ENCODE results near the gene PCSK1. TPM values are rescaled to one million over a fixed set of nuclear protein-coding genes. Genes with fewer than 3 reads are reported as not detected.

The PCSK1 gene
- total RNA-seq, 4 donors from 2014 or later: 0.65 to 1.4 (median 1.2) TPM; not detected in 1

- WGBS, 2 donors: 54 to 71% methylated on average over 3 of the region's 3 CpGs
- DNase-seq (ENCODE audit: low spot score in 2 of 2): no peak
These were observed 44.9 kb downstream of the PCSK1 start for GRCh38 chr5:96388176-96388575.

GRCh38 chr5:96387616-96388015 is 45.4 kb downstream of the PCSK1 start:
- DNase-seq (ENCODE audit: low spot score in 2 of 2): no peak
- TF ChIP-seq POLR2A (IDR thresholded peaks at IDR 0.05) (no peak), CTCF (IDR thresholded peaks at IDR 0.05) (no peak)
- 31 to 34% methylated on average over 2 of the region's 2 CpGs for WGBS, 2 donors
- intact Hi-C loops (cut with DNase I; ENCODE audit: low total_unique reads): no loop called here
- no peak overlapping the region for H3K4me3 ChIP-seq (ENCODE audit: low read depth, poor library complexity, severe bottlenecking)

More at GRCh38 chr5:96388176-96388575, 44.9 kb downstream of the PCSK1 start:
- H3K4me3 ChIP-seq (ENCODE audit: low read depth, poor library complexity, severe bottlenecking): no peak overlapping the region
- intact Hi-C loops (cut with DNase I; ENCODE audit: low total_unique reads): no loop called here
- TF ChIP-seq CTCF (IDR thresholded peaks at IDR 0.05) (no peak), POLR2A (IDR thresholded peaks at IDR 0.05) (no peak)

GRCh38 chr5:96385538-96385937 is 47.5 kb downstream of the PCSK1 start:
- TF ChIP-seq POLR2A (IDR thresholded peaks at IDR 0.05): no peak
- no peak for TF ChIP-seq CTCF (IDR thresholded peaks at IDR 0.05)
- intact Hi-C loops (cut with DNase I; ENCODE audit: low total_unique reads): no loop called here
- H3K4me3 ChIP-seq (ENCODE audit: low read depth, poor library complexity, severe bottlenecking): no peak overlapping the region
- WGBS, 2 donors: 82 to 92% methylated on average over 1 of the region's 1 CpG
- DNase-seq (ENCODE audit: low spot score in 2 of 2): no peak

- no peak for DNase-seq (ENCODE audit: low spot score in 2 of 2)
- no peak overlapping the region for H3K4me3 ChIP-seq (ENCODE audit: low read depth, poor library complexity, severe bottlenecking)
- 43 to 58% methylated on average over 3 of the region's 3 CpGs for WGBS, 2 donors
- TF ChIP-seq CTCF (IDR thresholded peaks at IDR 0.05) (no peak), POLR2A (IDR thresholded peaks at IDR 0.05) (no peak)
- intact Hi-C loops (cut with DNase I; ENCODE audit: low total_unique reads): no loop called here
These were observed 48.7 kb downstream of the PCSK1 start for GRCh38 chr5:96384353-96384752.

GRCh38 chr5:96381526-96381925 is 51.5 kb downstream of the PCSK1 start:
- TF ChIP-seq POLR2A (IDR thresholded peaks at IDR 0.05): no peak
- WGBS, 2 donors: 63 to 66% methylated on average over 5 of the region's 5 CpGs
- intact Hi-C loops (cut with DNase I; ENCODE audit: low total_unique reads): no loop called here
- DNase-seq (ENCODE audit: low spot score in 2 of 2): no peak
- H3K4me3 ChIP-seq (ENCODE audit: low read depth, poor library complexity, severe bottlenecking): no peak overlapping the region

GRCh38 chr5:96379896-96380295 is 53.2 kb downstream of the PCSK1 start:
- intact Hi-C loops (cut with DNase I; ENCODE audit: low total_unique reads): no loop called here

More at GRCh38 chr5:96379896-96380295, 53.2 kb downstream of the PCSK1 start:
- no peak for TF ChIP-seq CTCF (IDR thresholded peaks at IDR 0.05)
- no peak for DNase-seq (ENCODE audit: low spot score in 2 of 2)
- 88 to 93% methylated on average over 5 of the region's 5 CpGs for WGBS, 2 donors
- H3K4me3 ChIP-seq (ENCODE audit: low read depth, poor library complexity, severe bottlenecking): no peak overlapping the region
